AG09319 (cell line): ENCODE measurements around the gene ECT2.
"Not testable (repeated sequence)": the region's sequence is repeated elsewhere in the genome, so short reads cannot be mapped to it uniquely, and the experiment has no call there.

ENCODE experiments used
- DNase-seq: peaks from one replicate; pipeline ENCODE4 v3.0.0-alpha.2; 2010; ENCODE audit warnings: low read depth; ENCODE audit errors: extremely low read depth
- CTCF ChIP-seq: IDR thresholded peaks from 2 replicates; pipeline ENCODE4 v1.5.1; 2011; ENCODE audit warnings: low read depth, mild to moderate bottlenecking, inconsistent platforms, low read length, moderate library complexity

The ECT2 gene

GRCh38 chr3:172713316-172713715 is 37.2 kb upstream of the ECT2 start:
- no peak for DNase-seq
- TF ChIP-seq CTCF: no peak

- TF ChIP-seq CTCF: no peak
- no peak for DNase-seq
Measured at GRCh38 chr3:172716476-172716875, 34.0 kb upstream of the ECT2 start.

GRCh38 chr3:172717493-172718088 is 32.9 kb upstream of the ECT2 start:
- no peak for DNase-seq
- TF ChIP-seq CTCF: peak; percentile 16; the same call in 1 of the 2 replicates

- DNase-seq: not testable (repeated sequence)
Measured at GRCh38 chr3:172722536-172723040, 27.9 kb upstream of the ECT2 start.

- no peak for DNase-seq
- TF ChIP-seq CTCF: no peak
Measured at GRCh38 chr3:172726380-172726779, 24.1 kb upstream of the ECT2 start.

- no peak for DNase-seq
- TF ChIP-seq CTCF: no peak
Measured at GRCh38 chr3:172735014-172735413, 15.5 kb upstream of the ECT2 start.

GRCh38 chr3:172739462-172739861 is 11.1 kb upstream of the ECT2 start:
- TF ChIP-seq CTCF: no peak
- no peak for DNase-seq

GRCh38 chr3:172746475-172746874 is 4.1 kb upstream of the ECT2 start:
- no peak for TF ChIP-seq CTCF
- no peak for DNase-seq
